ENCODE data around the gene CDC14C. TPM values are rescaled to one million over a fixed set of nuclear protein-coding genes. Genes with fewer than 3 reads are reported as not detected.

The CDC14C gene
- total and polyA plus RNA-seq, 2 donors (not counting 3 experiments of a cell fraction or from before 2014, with no cell fraction given) = not detected

GRCh38 chr7:48894574-48894973 is 29.8 kb upstream of the CDC14C start:
- H3K79me2 ChIP-seq (ENCODE audit: control insufficient read depth, insufficient read depth, low read length) = no peaks in the 10 kb centered on the region
- ChIA-PET CTCF (no interaction called here), POLR2A (no interaction called here)
- H3K9me1 ChIP-seq (replicated peaks; ENCODE audit: control insufficient read depth, extremely low read depth, insufficient read depth, low read length) = no peaks in the 10 kb centered on the region
- no peaks in the 10 kb centered on the region for H4K20me1 ChIP-seq (replicated peaks; ENCODE audit: control insufficient read depth, extremely low read depth, insufficient read depth, low read length)
- no peak overlapping the region for H3K4me3 ChIP-seq (replicated peaks in 1 of 3; ENCODE audit: insufficient read depth in 1 of 3, low read depth in 1 of 3, low read length in 3 of 3)
- no peaks in the 10 kb centered on the region for H3K36me3 ChIP-seq (ENCODE audit: control insufficient read depth in 2 of 2, extremely low read depth in 1 of 2, insufficient read depth in 2 of 2, low read length in 2 of 2)
- TF ChIP-seq, protein P1, sequence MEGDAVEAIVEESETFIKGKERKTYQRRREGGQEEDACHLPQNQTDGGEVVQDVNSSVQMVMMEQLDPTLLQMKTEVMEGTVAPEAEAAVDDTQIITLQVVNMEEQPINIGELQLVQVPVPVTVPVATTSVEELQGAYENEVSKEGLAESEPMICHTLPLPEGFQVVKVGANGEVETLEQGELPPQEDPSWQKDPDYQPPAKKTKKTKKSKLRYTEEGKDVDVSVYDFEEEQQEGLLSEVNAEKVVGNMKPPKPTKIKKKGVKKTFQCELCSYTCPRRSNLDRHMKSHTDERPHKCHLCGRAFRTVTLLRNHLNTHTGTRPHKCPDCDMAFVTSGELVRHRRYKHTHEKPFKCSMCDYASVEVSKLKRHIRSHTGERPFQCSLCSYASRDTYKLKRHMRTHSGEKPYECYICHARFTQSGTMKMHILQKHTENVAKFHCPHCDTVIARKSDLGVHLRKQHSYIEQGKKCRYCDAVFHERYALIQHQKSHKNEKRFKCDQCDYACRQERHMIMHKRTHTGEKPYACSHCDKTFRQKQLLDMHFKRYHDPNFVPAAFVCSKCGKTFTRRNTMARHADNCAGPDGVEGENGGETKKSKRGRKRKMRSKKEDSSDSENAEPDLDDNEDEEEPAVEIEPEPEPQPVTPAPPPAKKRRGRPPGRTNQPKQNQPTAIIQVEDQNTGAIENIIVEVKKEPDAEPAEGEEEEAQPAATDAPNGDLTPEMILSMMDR (IDR thresholded peaks at IDR 0.05; ENCODE audit: extremely low read depth in 1 of 2, insufficient read depth in 1 of 2, low read depth in 1 of 2, low read length in 2 of 2) = no peak
- no peak for TF ChIP-seq POLR2AphosphoS5 (IDR thresholded peaks at IDR 0.05; ENCODE audit: insufficient read depth, low read depth, low read length)
- TF ChIP-seq EZH2 (IDR thresholded peaks at IDR 0.05; ENCODE audit: borderline replicate concordance, low read depth, low read length, severe bottlenecking) = no peak
- TF ChIP-seq MAX (IDR thresholded peaks at IDR 0.05; ENCODE audit: insufficient read depth, insufficient read length) = no peak
- no peak for TF ChIP-seq FOS (IDR thresholded peaks at IDR 0.05; ENCODE audit: borderline replicate concordance, insufficient read depth, low read length)
- no peak for TF ChIP-seq POLR2A (IDR thresholded peaks at IDR 0.05; ENCODE audit: low read depth, low read length)
- TF ChIP-seq JUN (IDR thresholded peaks at IDR 0.05; ENCODE audit: borderline replicate concordance, insufficient read depth, insufficient read length, low read depth) = no peak
- TF ChIP-seq MYC (IDR thresholded peaks at IDR 0.05; ENCODE audit: low read depth, low read length) = no peak
- TF ChIP-seq GATA2 (IDR thresholded peaks at IDR 0.05; ENCODE audit: insufficient read depth, insufficient read length, low read depth, low read length) = no peak
- no peak overlapping the region for H3K9ac ChIP-seq (replicated peaks; ENCODE audit: extremely low read depth, insufficient read depth, low read length)
- no peak overlapping the region for H3K4me2 ChIP-seq (ENCODE audit: insufficient read depth, low read length)
- no peaks in the 10 kb centered on the region for H3K4me1 ChIP-seq (ENCODE audit: control insufficient read depth, extremely low read depth, insufficient read depth, low read length)
- no peaks in the 10 kb centered on the region for H3K27me3 ChIP-seq (ENCODE audit: control insufficient read depth in 2 of 2, insufficient read depth in 2 of 2, low read length in 2 of 2)
- H3K9me3 ChIP-seq (replicated peaks; ENCODE audit: control insufficient read depth, insufficient read depth, low read length) = peaks cover 2% of the 10 kb centered on the region
- no peak overlapping the region for H3K27ac ChIP-seq (ENCODE audit: insufficient read depth, low read depth, low read length)
- H2AFZ ChIP-seq (ENCODE audit: low read depth, low read length) = no peak overlapping the region
- intact Hi-C loops (cut with micrococcal nuclease) = no loop called here
- FAIRE-seq = no peak
- DNase-seq (ENCODE audit: low read depth, low spot score) = no peak
- dilution Hi-C loops (cut with MboI; ENCODE audit: extremely low pct_ligation_motif_present, low sequenced_read_pairs) = no loop called here
- no TSS peak for BruUV-seq (replicated peaks)

All from endothelial cell of umbilical vein (primary cell).